H9 (cell line): ENCODE data around the gene DPP6. TPM values are rescaled to one million over a fixed set of nuclear protein-coding genes. Genes with fewer than 3 reads are reported as not detected.

Experiments used
- DNase-seq: peaks from one replicate; pipeline ENCODE4 v3.0.0-alpha.2; 2017
- H2AFZ ChIP-seq: one replicate; pipeline ENCODE4 v1.6.1; 2013; ENCODE audit warnings: mild to moderate bottlenecking, low read length, control low read depth, moderate library complexity
- H2AK5ac ChIP-seq: 2 replicates; pipeline ENCODE4 v1.6.1; 2013; ENCODE audit warnings: low read length, control low read depth, mixed read lengths; ENCODE audit not compliant: insufficient read length
- H2BK120ac ChIP-seq: one replicate; pipeline ENCODE4 v1.6.1; 2013; ENCODE audit warnings: low read depth, mild to moderate bottlenecking, low read length, control low read depth, inconsistent platforms; ENCODE audit not compliant: poor library complexity, severe bottlenecking
- H2BK12ac ChIP-seq: 2 replicates; pipeline ENCODE4 v1.6.1; 2013; ENCODE audit warnings: low read length, control low read depth, mixed read lengths, low read depth; ENCODE audit not compliant: insufficient read length
- H2BK15ac ChIP-seq: 2 replicates; pipeline ENCODE4 v1.6.1; 2013; ENCODE audit warnings: low read depth, low read length, control low read depth
- H2BK20ac ChIP-seq: one replicate; pipeline ENCODE4 v1.6.1; 2013; ENCODE audit warnings: low read depth, mild to moderate bottlenecking, low read length, control low read depth, inconsistent platforms; ENCODE audit not compliant: poor library complexity, severe bottlenecking
- H2BK5ac ChIP-seq: 2 replicates; pipeline ENCODE4 v1.6.1; 2013; ENCODE audit warnings: low read length, control low read depth, mixed read lengths; ENCODE audit not compliant: insufficient read length
- H3K14ac ChIP-seq: 2 replicates; pipeline ENCODE4 v1.6.1; 2013; ENCODE audit warnings: low read length, control low read depth; ENCODE audit not compliant: insufficient read depth
- H3K18ac ChIP-seq: 2 replicates; pipeline ENCODE4 v1.6.1; 2013; ENCODE audit warnings: low read depth, mild to moderate bottlenecking, mixed read lengths, low read length, control low read depth; ENCODE audit not compliant: insufficient read length
- H3K23ac ChIP-seq: 2 replicates; pipeline ENCODE4 v1.6.1; 2013; ENCODE audit warnings: low read length, control low read depth, mixed read lengths, low read depth; ENCODE audit not compliant: insufficient read length
- H3K23me2 ChIP-seq: 2 replicates; pipeline ENCODE4 v1.6.1; 2013; ENCODE audit warnings: low read depth, mild to moderate bottlenecking, mixed read lengths, low read length, control low read depth; ENCODE audit not compliant: insufficient read length, poor library complexity, severe bottlenecking
- H3K27ac ChIP-seq: 2 replicates; pipeline ENCODE4 v1.5.1; 2013; ENCODE audit warnings: low read length, control low read depth, mixed read lengths, low read depth; ENCODE audit not compliant: insufficient read length
- H3K27me3 ChIP-seq: 2 replicates; pipeline ENCODE4 v1.6.1; 2013; ENCODE audit warnings: low read length, control low read depth, inconsistent platforms; ENCODE audit not compliant: insufficient read depth
- H3K4ac ChIP-seq: 2 replicates; pipeline ENCODE4 v1.6.1; 2013; ENCODE audit warnings: low read depth, mild to moderate bottlenecking, control low read depth, inconsistent platforms, low read length, moderate library complexity
- H3K4me1 ChIP-seq: 2 replicates; pipeline ENCODE4 v1.6.1; 2013; ENCODE audit warnings: low read length, control low read depth, inconsistent platforms; ENCODE audit not compliant: insufficient read depth
- H3K4me2 ChIP-seq: 2 replicates; pipeline ENCODE4 v1.6.1; 2013; ENCODE audit warnings: low read length, control low read depth, mixed read lengths; ENCODE audit not compliant: insufficient read length, insufficient read depth
- H3K56ac ChIP-seq: 2 replicates; pipeline ENCODE4 v1.6.1; 2013; ENCODE audit warnings: low read depth, mild to moderate bottlenecking, mixed read lengths, low read length, control low read depth; ENCODE audit not compliant: insufficient read length
- H3K79me1 ChIP-seq: 2 replicates; pipeline ENCODE4 v1.6.1; 2013; ENCODE audit warnings: low read depth, mild to moderate bottlenecking, moderate library complexity, low read length, control low read depth, inconsistent platforms; ENCODE audit not compliant: insufficient read depth, poor library complexity, severe bottlenecking
- H3K79me2 ChIP-seq: 2 replicates; pipeline ENCODE4 v1.6.1; 2013; ENCODE audit warnings: low read length, control low read depth, inconsistent platforms; ENCODE audit not compliant: insufficient read depth
- H3K9ac ChIP-seq: 2 replicates; pipeline ENCODE4 v1.6.1; 2013; ENCODE audit warnings: low read length, control low read depth, mixed read lengths; ENCODE audit not compliant: insufficient read length; ENCODE audit errors: extremely low read depth
- H3K9me3 ChIP-seq: one replicate; pipeline ENCODE4 v1.6.1; 2013; ENCODE audit warnings: low read depth, low read length, inconsistent platforms; ENCODE audit not compliant: control insufficient read depth
- H3T11ph ChIP-seq: one replicate; pipeline ENCODE4 v1.6.1; 2013; ENCODE audit warnings: mild to moderate bottlenecking, low read length, control low read depth, inconsistent platforms
- H4K20me1 ChIP-seq: one replicate; pipeline ENCODE4 v1.6.1; 2013; ENCODE audit not compliant: control insufficient read depth, insufficient read length, insufficient read depth
- H4K5ac ChIP-seq: 2 replicates; pipeline ENCODE4 v1.6.1; 2013; ENCODE audit warnings: low read depth, mild to moderate bottlenecking, mixed read lengths, low read length, control low read depth; ENCODE audit not compliant: insufficient read length
- H4K8ac ChIP-seq: replicated peaks from 2 replicates; pipeline ENCODE4 v1.6.1; 2013; ENCODE audit warnings: low read length, control low read depth, mixed read lengths, low read depth; ENCODE audit not compliant: insufficient read length
- H4K91ac ChIP-seq: 2 replicates; pipeline ENCODE4 v1.6.1; 2013; ENCODE audit warnings: low read depth, mild to moderate bottlenecking, moderate library complexity, mixed read lengths, low read length, control low read depth; ENCODE audit not compliant: insufficient read length
- H3K27ac Mint-ChIP-seq, 3 experiments: 2 replicates in 2 of 3; 3 replicates in 1 of 3; pipeline ENCODE4 v1.8.0; 2020 to 2021; ENCODE audit warnings: mixed read lengths in 3 of 3, mild to moderate bottlenecking in 1 of 3, moderate library complexity in 1 of 3
- H3K27me3 Mint-ChIP-seq: 2 replicates; pipeline ENCODE4 v1.8.0; 2021; ENCODE audit warnings: low read depth, mild to moderate bottlenecking, moderate library complexity, mixed read lengths
- H3K36me3 Mint-ChIP-seq, 3 experiments: 2 replicates in 2 of 3; 3 replicates in 1 of 3; pipeline ENCODE4 v1.8.0; 2020 to 2021; ENCODE audit warnings: low read depth in 3 of 3, mixed read lengths in 3 of 3; ENCODE audit not compliant: insufficient read depth in 1 of 3
- H3K4me1 Mint-ChIP-seq, 2 experiments: 2 replicates each; pipeline ENCODE4 v1.8.0; 2020; ENCODE audit warnings: mixed read lengths in 2 of 2
- H3K4me3 Mint-ChIP-seq, 2 experiments: 2 replicates in 1 of 2; 3 replicates in 1 of 2; pipeline ENCODE4 v1.8.0; 2020 to 2021; ENCODE audit warnings: mild to moderate bottlenecking in 2 of 2, mixed read lengths in 2 of 2, moderate library complexity in 1 of 2
- H3K9me3 Mint-ChIP-seq, 2 experiments: 2 replicates in 1 of 2; 3 replicates in 1 of 2; pipeline ENCODE4 v1.8.0; 2020; ENCODE audit warnings: mild to moderate bottlenecking in 2 of 2, mixed read lengths in 2 of 2, moderate library complexity in 1 of 2
- CTCF ChIP-seq: fragments of 200-600 bp; sonication (generic); conservative IDR thresholded peaks from 3 replicates; pipeline ENCODE4 v1.8.0; 2021; ENCODE audit warnings: antibody characterized with exemption, mild to moderate bottlenecking
- WGBS: extraction: QIAGEN DNeasy Blood & Tissue Kit; methylation state at CpG from one replicate; pipeline ENCODE4 v1.1.7; 2013; ENCODE audit warnings: missing lambda C conversion rate, low lambda C conversion rate, mixed read lengths; ENCODE audit not compliant: insufficient read length; ENCODE audit errors: extremely low coverage; 5-methylcytosine and 5-hydroxymethylcytosine counted together
- total RNA-seq: library from RNA; stranded (reverse); gene quantifications from 2 replicates; pipeline ENCODE4 v1.2.1, GENCODE V29; 2021

DPP6 gene
- total RNA-seq, 1 experiment from 2014 or later: 4.5 TPM

GRCh38 chr7:154489897-154490296 lies 437.7 kb downstream of the DPP6 start:
- Histone ChIP-seq H4K5ac (no peak overlapping the region), H3K18ac (no peak overlapping the region), H2BK15ac (no peak overlapping the region), H3K27me3 (no peaks in the 10 kb centered on the region), H2BK5ac (no peak overlapping the region), H3K4ac (no peak overlapping the region), H4K20me1 (no peaks in the 10 kb centered on the region), H3K23ac (no peak overlapping the region), H3K27ac (no peak overlapping the region), H2BK12ac (no peak overlapping the region), H3K4me2 (no peak overlapping the region), H3K4me1 (no peaks in the 10 kb centered on the region), H2BK120ac (no peak overlapping the region), H3K23me2 (no peaks in the 10 kb centered on the region), H2AFZ (no peak overlapping the region), H3K9me3 (no peaks in the 10 kb centered on the region), H3K9ac (no peak overlapping the region), H2BK20ac (no peak overlapping the region), H3K79me2 (no peaks in the 10 kb centered on the region), H4K91ac (no peak overlapping the region), H2AK5ac (no peak overlapping the region), H3T11ph (no peak overlapping the region), H3K79me1 (no peaks in the 10 kb centered on the region), H3K56ac (no peak overlapping the region), H3K14ac (no peak overlapping the region), H4K8ac (no peak overlapping the region)
- H3K27me3 Mint-ChIP-seq: peaks cover 1% of the 10 kb centered on the region; the same call in 1 of the 2 replicates
- H3K9me3 Mint-ChIP-seq: no peaks in the 10 kb centered on the region
- no CpG with 5 or more reads among the region's 4 CpGs for WGBS
- no peak overlapping the region for H3K4me3 Mint-ChIP-seq
- H3K27ac Mint-ChIP-seq: no peak overlapping the region
- no peak for TF ChIP-seq CTCF
- DNase-seq: no peak
- no peaks in the 10 kb centered on the region for H3K36me3 Mint-ChIP-seq
- peaks cover 4% of the 10 kb centered on the region in 2 experiments for H3K4me1 Mint-ChIP-seq
